Neural progenitor cell (in vitro differentiated cells): ENCODE data around the gene PRB4.

ENCODE experiments used
- EZH2 ChIP-seq: fragments of 200-600 bp; sonication (generic); IDR thresholded peaks from 2 replicates; pipeline ENCODE4 v1.6.1; 2017; ENCODE audit warnings: antibody characterized with exemption, mild to moderate bottlenecking, moderate library complexity
- EZH2phosphoT487 ChIP-seq: fragments of 200-600 bp; sonication (generic); IDR thresholded peaks from 2 replicates; pipeline ENCODE4 v1.6.1; 2017; ENCODE audit warnings: antibody characterized with exemption
- TF ChIP-seq, protein P1 (sequence below): fragments of 200-600 bp; sonication (generic); IDR thresholded peaks from 2 replicates; pipeline ENCODE4 v1.5.1; 2017; ENCODE audit warnings: antibody characterized with exemption, mild to moderate bottlenecking

DNA sequence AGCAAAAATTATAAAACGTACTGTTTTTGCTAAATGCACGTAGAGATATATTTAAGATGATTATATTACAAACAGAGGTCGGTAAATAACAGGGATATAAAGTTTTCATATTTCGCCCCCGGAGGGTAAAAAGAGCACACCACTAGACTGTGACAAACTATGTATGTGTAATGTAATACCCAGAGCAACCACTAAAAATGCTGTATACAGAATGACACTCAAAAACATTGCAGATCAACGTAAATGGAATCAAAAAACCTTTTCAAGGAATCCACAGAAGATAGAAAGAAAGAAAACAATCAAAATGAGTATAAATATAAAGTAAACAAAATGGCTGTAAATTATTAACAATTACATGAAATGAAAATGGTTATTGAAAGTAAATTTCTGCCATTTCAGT lies 37.6 kb upstream of the PRB4 start:
- TF ChIP-seq, protein P1, sequence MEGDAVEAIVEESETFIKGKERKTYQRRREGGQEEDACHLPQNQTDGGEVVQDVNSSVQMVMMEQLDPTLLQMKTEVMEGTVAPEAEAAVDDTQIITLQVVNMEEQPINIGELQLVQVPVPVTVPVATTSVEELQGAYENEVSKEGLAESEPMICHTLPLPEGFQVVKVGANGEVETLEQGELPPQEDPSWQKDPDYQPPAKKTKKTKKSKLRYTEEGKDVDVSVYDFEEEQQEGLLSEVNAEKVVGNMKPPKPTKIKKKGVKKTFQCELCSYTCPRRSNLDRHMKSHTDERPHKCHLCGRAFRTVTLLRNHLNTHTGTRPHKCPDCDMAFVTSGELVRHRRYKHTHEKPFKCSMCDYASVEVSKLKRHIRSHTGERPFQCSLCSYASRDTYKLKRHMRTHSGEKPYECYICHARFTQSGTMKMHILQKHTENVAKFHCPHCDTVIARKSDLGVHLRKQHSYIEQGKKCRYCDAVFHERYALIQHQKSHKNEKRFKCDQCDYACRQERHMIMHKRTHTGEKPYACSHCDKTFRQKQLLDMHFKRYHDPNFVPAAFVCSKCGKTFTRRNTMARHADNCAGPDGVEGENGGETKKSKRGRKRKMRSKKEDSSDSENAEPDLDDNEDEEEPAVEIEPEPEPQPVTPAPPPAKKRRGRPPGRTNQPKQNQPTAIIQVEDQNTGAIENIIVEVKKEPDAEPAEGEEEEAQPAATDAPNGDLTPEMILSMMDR = peak; percentile 35
- TF ChIP-seq EZH2phosphoT487 (no peak), EZH2 (no peak)
